CD8-positive, alpha-beta memory T cell (primary cell): Measurements from ENCODE around the gene LMX1B. TPM values are rescaled to one million over a fixed set of nuclear protein-coding genes. Genes with fewer than 3 reads are reported as not detected.

Experiments used
- CTCF ChIA-PET: fragments of 350-600 bp; sonication (Branson Sonifier 250); formaldehyde crosslinking; loops from one replicate; lab custom pipeline; 2021; ENCODE audit warnings: antibody characterized with exemption; lab: Charles Lee
- POLR2A ChIA-PET: fragments of 350-600 bp; sonication (Branson Sonifier 250); formaldehyde crosslinking; loops from one replicate; lab custom pipeline; 2021; ENCODE audit warnings: antibody characterized with exemption; lab: Charles Lee
- DNase-seq, 5 donors: peaks; one replicate each; pipeline versions ENCODE4 v3.0.0 to v3.0.0-alpha.2; 2020 to 2022; ENCODE audit warnings: mixed read lengths in 1 of 5
- H3K27ac ChIP-seq: one replicate; pipeline ENCODE4 v1.7.0; 2013; ENCODE audit warnings: low read depth, mild to moderate bottlenecking, low read length, moderate library complexity
- H3K27me3 ChIP-seq: 2 replicates; pipeline ENCODE4 v1.7.0; 2013; ENCODE audit warnings: low read length, mild to moderate bottlenecking; ENCODE audit not compliant: insufficient read depth, poor library complexity, severe bottlenecking
- H3K36me3 ChIP-seq: 2 replicates; pipeline ENCODE4 v1.7.0; 2013; ENCODE audit warnings: mild to moderate bottlenecking, low read length, moderate library complexity; ENCODE audit not compliant: insufficient read depth
- H3K4me1 ChIP-seq: 2 replicates; pipeline ENCODE4 v1.7.0; 2013; ENCODE audit warnings: mild to moderate bottlenecking, low read length, moderate library complexity; ENCODE audit not compliant: insufficient read depth
- H3K4me3 ChIP-seq: 2 replicates; pipeline ENCODE4 v1.7.0; 2013; ENCODE audit warnings: mild to moderate bottlenecking, low read length
- H3K9me3 ChIP-seq: 2 replicates; pipeline ENCODE4 v1.7.0; 2013; ENCODE audit warnings: mild to moderate bottlenecking, low read length
- H3K27ac Mint-ChIP-seq, 8 donors: one replicate each; pipeline ENCODE4 v1.8.0; 2020 to 2021; ENCODE audit warnings: mixed read lengths in 8 of 8, mild to moderate bottlenecking in 6 of 8, inconsistent platforms in 3 of 8, moderate library complexity in 3 of 8
- H3K27me3 Mint-ChIP-seq, 2 donors: one replicate each; pipeline ENCODE4 v1.8.0; 2020 to 2021; ENCODE audit warnings: mixed read lengths in 2 of 2, mild to moderate bottlenecking in 1 of 2, moderate library complexity in 1 of 2
- H3K36me3 Mint-ChIP-seq, 3 donors: one replicate each; pipeline ENCODE4 v1.8.0; 2020 to 2021; ENCODE audit warnings: mixed read lengths in 3 of 3, inconsistent platforms in 1 of 3, mild to moderate bottlenecking in 1 of 3
- H3K4me1 Mint-ChIP-seq, 3 donors: one replicate each; pipeline ENCODE4 v1.8.0; 2020 to 2021; ENCODE audit warnings: mixed read lengths in 3 of 3, inconsistent platforms in 1 of 3, mild to moderate bottlenecking in 1 of 3
- H3K4me3 Mint-ChIP-seq, 7 donors: one replicate each; pipeline ENCODE4 v1.8.0; 2020 to 2021; ENCODE audit warnings: mixed read lengths in 7 of 7, mild to moderate bottlenecking in 6 of 7, moderate library complexity in 4 of 7, inconsistent platforms in 2 of 7
- H3K9me3 Mint-ChIP-seq, 5 donors: one replicate each; pipeline ENCODE4 v1.8.0; 2020 to 2022; ENCODE audit warnings: mixed read lengths in 5 of 5, mild to moderate bottlenecking in 3 of 5, moderate library complexity in 2 of 5, inconsistent platforms in 1 of 5
- polyA plus RNA-seq: library from polyadenylated mRNA; unstranded; fragments of 300-500 nt; fragmentation: Illumina TruSeq; gene quantifications from one replicate; pipeline ENCODE4 v1.2.3, GENCODE V29; 2021
- total RNA-seq, 2 experiments: library from RNA; stranded (reverse); gene quantifications; one replicate each; pipeline ENCODE4 v1.2.3, GENCODE V29; 2021

The LMX1B gene
- total and polyA plus RNA-seq, 3 experiments from 2014 or later = not detected

DNA sequence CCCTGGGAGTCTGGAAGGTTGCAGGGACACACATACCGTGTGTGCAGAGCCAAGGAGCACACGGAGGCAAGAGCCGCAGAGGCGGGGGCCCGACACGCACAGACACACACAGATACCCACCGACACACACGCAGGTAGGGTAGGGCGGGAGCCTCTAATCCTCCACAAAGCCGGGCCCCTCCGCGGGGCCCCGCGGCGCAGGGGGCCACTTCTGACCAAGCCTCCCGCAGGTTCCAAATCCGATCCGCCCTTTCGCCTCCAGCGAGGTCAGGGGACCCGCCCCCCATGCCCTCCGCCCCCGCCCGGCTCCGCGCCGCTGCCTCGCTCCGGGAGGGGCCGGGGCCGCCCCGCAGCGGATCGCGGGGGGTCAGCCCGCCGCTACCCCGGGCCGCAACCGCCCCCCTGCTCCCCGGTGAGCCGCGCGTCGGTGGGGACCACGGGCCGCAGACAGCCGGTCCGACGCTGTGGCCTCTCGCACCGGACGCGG lies 1.4 kb upstream of the LMX1B start:
- Mint-ChIP-seq H3K9me3 (no peaks in the 10 kb centered on the region), H3K4me1 (peaks cover 16 to 35% (median 18%) of the 10 kb centered on the region in 3 donors), H3K27ac (peak overlapping the region in 2 of 8 donors; percentile 1 to 30), H3K36me3 (no peaks in the 10 kb centered on the region), H3K4me3 (peak overlapping the region; percentile 33 to 73 (median 68)), H3K27me3 (peaks cover 62 to 64% of the 10 kb centered on the region in 2 donors)
- Histone ChIP-seq H3K27me3 (peaks cover 37% of the 10 kb centered on the region), H3K4me3 (peak overlapping the region; percentile 45), H3K9me3 (no peaks in the 10 kb centered on the region), H3K4me1 (peaks cover 18% of the 10 kb centered on the region), H3K36me3 (no peaks in the 10 kb centered on the region), H3K27ac (no peak overlapping the region)
- ChIA-PET CTCF (no interaction called here), POLR2A (no interaction called here)
- no peak for DNase-seq

DNA sequence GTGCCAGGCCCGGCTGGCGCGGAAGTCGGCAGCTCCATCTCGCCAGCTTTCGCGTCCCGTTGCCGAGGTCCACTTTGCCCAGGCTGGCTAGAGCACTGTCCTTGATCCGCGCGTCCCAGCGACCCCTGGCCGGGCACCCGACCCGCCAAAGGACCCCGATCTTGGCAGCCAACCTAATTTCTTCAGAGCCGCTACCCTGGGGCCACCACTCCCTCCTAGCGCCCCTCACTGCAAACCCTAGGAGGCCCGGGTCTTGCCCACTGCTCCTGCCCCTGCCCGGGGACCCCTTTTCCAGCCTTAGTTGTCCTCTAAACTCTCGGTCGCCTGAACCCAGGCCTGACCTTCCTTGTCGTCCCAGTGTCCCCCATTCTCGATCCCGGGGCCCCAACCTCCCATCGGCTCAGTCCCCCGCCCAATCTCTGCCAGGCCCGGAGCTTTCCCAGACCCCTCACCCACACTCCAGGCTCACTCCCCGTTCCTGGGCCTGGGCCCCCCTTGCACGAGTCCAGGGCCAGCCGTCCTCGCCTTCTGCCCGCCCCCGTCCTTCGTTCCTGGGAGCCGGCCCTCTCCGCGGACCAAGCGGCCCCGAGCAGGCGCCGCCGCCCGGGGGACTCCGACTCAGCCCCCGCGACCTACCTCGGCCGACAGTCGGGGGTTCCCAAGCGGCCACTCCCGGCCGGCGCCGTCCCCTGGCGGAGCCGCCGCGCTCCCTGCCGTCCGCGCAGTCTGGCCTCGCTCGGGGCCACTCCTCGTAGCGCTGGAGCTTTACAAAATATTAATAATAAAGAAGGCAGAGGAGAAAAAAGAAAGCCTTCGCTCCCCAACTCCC lies 701 bp upstream of the LMX1B start:
- peaks cover 62 to 63% of the 10 kb centered on the region in 2 donors for H3K27me3 Mint-ChIP-seq

DNA sequence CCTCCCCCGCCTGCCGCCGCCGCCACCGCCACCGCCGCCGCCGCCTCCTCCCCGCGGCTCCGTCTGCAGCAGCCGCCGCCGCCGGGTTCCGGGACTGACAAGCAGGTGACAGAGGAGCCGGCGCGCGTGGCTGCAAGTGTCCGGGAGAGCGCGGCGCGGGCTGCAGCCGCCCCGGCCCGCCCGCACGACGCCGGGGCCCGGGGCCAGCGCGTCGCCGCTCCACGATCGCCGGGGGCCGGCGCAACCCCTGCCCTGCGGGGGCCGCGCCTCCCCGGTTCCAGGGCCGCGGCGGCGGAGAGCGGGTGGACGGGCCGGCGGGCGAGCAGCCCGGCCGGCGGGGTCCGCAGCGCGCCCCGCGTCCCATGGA lies 343 bp downstream of the LMX1B start:
- CTCF ChIA-PET = no interaction called here
- H3K9me3 Mint-ChIP-seq = no peaks in the 10 kb centered on the region
- Histone ChIP-seq H3K27ac (no peak overlapping the region), H3K4me1 (peaks cover 18% of the 10 kb centered on the region), H3K27me3 (peaks cover 45% of the 10 kb centered on the region), H3K4me3 (no peak overlapping the region), H3K36me3 (no peaks in the 10 kb centered on the region), H3K9me3 (no peaks in the 10 kb centered on the region)
- no peak for DNase-seq
- POLR2A ChIA-PET = interaction anchor here (0.6 kb wide), 1 partner anchor 64 kb away, joined by 6 read pairs; no protein-coding TSS in a partner anchor
- peak overlapping the region in 2 of 7 donors; percentile 70 to 72 for H3K4me3 Mint-ChIP-seq
- peaks cover 20 to 39% (median 26%) of the 10 kb centered on the region in 3 donors for H3K4me1 Mint-ChIP-seq
- no peaks in the 10 kb centered on the region for H3K36me3 Mint-ChIP-seq
- H3K27me3 Mint-ChIP-seq = peaks cover 60 to 61% of the 10 kb centered on the region in 2 donors
- H3K27ac Mint-ChIP-seq = no peak overlapping the region

More for the DNA sequence above, 701 bp upstream of the LMX1B start:
- ChIA-PET CTCF (no interaction called here), POLR2A (no interaction called here)
- no peaks in the 10 kb centered on the region for H3K9me3 Mint-ChIP-seq
- H3K4me1 Mint-ChIP-seq = peaks cover 16 to 34% (median 19%) of the 10 kb centered on the region in 3 donors
- no peaks in the 10 kb centered on the region for H3K36me3 Mint-ChIP-seq
- H3K27me3 ChIP-seq = peaks cover 38% of the 10 kb centered on the region
- DNase-seq = no peak
- peaks cover 18% of the 10 kb centered on the region for H3K4me1 ChIP-seq
- no peaks in the 10 kb centered on the region for H3K36me3 ChIP-seq
- no peaks in the 10 kb centered on the region for H3K9me3 ChIP-seq
- H3K27ac ChIP-seq = no peak overlapping the region
- H3K4me3 ChIP-seq = no peak overlapping the region
- peak overlapping the region in 2 of 8 donors; percentile 17 to 93 for H3K27ac Mint-ChIP-seq
- H3K4me3 Mint-ChIP-seq = peak overlapping the region; percentile 69 to 87 (median 77)

DNA sequence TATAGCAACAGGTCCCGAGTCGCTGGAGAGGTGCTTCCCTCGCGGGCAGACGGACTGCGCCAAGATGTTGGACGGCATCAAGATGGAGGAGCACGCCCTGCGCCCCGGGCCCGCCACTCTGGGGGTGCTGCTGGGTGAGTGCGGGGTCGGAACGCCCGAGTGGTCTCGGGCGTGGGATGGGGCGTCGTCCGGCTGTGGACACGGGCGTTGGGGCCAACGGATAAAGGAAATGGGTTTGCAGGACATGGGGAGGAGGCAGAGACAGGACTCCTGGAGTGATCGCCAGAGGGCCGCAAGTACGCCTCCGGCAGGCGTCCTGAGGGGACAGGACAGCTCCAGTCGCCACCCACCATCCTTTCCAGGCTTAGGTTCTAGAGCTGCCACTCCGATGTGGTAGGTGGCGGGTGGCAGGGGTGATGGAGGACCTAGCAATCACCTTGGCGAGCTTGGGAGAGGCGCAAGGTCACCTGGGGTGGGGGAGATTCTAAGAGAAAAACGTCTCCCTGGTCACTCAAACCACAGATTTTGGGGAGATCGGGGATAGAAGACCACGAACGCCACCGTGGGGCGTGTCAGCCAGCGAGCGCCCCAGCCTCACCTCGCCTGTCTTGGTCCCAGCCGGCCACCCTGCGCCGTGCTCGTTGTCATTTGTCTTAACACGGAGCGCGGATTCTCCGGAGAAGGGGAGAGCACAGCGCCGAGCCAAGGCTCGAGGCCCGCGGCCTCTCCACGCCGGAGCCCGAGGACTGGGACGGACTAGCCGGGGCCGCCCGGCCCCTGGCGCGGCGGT lies 922 bp downstream of the LMX1B start:
- peaks cover 60% of the 10 kb centered on the region in 2 donors for H3K27me3 Mint-ChIP-seq
- CTCF ChIA-PET = no interaction called here

DNA sequence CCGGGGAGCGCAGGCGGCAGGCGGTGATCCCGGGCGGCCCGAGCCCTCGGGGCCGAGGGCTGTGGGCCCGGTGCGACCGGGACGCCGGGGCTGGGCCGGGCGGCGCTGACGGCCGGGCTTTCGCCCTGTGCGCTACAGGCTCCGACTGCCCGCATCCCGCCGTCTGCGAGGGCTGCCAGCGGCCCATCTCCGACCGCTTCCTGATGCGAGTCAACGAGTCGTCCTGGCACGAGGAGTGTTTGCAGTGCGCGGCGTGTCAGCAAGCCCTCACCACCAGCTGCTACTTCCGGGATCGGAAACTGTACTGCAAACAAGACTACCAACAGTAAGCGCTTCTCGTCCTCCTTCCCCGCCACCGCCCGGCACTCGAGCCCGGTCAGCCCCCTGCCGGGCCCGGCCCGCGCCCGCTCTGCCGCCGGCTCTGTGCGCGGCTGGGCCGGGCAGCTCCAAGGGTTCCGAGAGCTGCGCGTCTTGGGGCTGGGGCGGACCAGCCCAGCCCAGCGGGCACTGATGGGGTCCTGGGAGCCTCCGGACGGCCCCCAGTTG lies 1.6 kb downstream of the LMX1B start:
- H3K4me3 Mint-ChIP-seq = peak overlapping the region in 1 of 7 donors; percentile 29
- POLR2A ChIA-PET = no interaction called here
- H3K27me3 Mint-ChIP-seq = peaks cover 62% of the 10 kb centered on the region in 2 donors
- H3K27ac ChIP-seq = no peak overlapping the region
- H3K27me3 ChIP-seq = peaks cover 45% of the 10 kb centered on the region
- no peaks in the 10 kb centered on the region for H3K36me3 Mint-ChIP-seq
- H3K9me3 Mint-ChIP-seq = no peaks in the 10 kb centered on the region
- no peaks in the 10 kb centered on the region for H3K9me3 ChIP-seq
- CTCF ChIA-PET = no interaction called here
- H3K27ac Mint-ChIP-seq = no peak overlapping the region
- H3K4me1 Mint-ChIP-seq = peaks cover 20 to 42% (median 26%) of the 10 kb centered on the region in 3 donors
- no peaks in the 10 kb centered on the region for H3K36me3 ChIP-seq
- H3K4me3 ChIP-seq = no peak overlapping the region
- H3K4me1 ChIP-seq = peaks cover 18% of the 10 kb centered on the region
- DNase-seq = peak in 1 of 5 donors; percentile 19

More for the DNA sequence above, 922 bp downstream of the LMX1B start:
- H3K36me3 ChIP-seq = no peaks in the 10 kb centered on the region
- no peaks in the 10 kb centered on the region for H3K9me3 Mint-ChIP-seq
- H3K4me1 Mint-ChIP-seq = peaks cover 20 to 42% (median 26%) of the 10 kb centered on the region in 3 donors
- peaks cover 44% of the 10 kb centered on the region for H3K27me3 ChIP-seq
- no peak overlapping the region for H3K27ac ChIP-seq
- peak overlapping the region in 2 of 8 donors; percentile 36 to 65 for H3K27ac Mint-ChIP-seq
- H3K4me3 Mint-ChIP-seq = peak overlapping the region; percentile 70 to 86 (median 74)
- no peak for DNase-seq
- POLR2A ChIA-PET = no interaction called here
- no peak overlapping the region for H3K4me3 ChIP-seq
- no peaks in the 10 kb centered on the region for H3K9me3 ChIP-seq
- H3K36me3 Mint-ChIP-seq = no peaks in the 10 kb centered on the region
- peaks cover 18% of the 10 kb centered on the region for H3K4me1 ChIP-seq

DNA sequence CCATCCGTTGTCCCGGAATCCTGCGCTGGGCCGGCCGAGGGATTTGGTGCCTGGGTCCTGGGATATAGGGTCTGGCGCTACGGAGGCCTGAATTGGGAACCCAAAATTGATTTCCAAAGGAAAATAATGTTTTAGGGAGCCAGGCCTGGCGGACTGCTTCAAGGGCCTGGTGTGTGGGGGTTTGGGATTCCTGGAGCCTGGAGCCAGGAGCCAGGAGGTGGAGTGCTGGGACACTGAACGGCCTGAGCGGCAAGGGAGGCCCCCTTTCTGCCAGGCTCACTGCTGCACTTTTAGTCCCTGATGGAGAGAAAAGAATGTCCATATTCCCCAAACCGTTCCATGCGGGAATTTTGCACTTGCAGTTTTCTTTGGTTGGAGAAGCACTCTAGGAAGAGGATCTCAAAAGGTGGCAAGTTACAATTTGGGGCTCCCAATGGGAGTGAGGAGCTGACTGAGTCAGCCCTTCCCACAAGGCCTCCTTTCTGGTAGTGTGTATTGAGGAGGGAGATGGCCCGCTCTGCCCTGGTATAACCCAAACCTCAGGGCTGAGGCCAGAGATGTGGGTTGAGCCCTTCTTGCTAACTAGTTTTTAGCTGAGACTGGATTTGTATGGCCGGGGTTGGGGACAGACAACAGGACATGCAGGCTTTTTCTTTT lies 2.2 kb downstream of the LMX1B start:
- POLR2A ChIA-PET = no interaction called here

DNA sequence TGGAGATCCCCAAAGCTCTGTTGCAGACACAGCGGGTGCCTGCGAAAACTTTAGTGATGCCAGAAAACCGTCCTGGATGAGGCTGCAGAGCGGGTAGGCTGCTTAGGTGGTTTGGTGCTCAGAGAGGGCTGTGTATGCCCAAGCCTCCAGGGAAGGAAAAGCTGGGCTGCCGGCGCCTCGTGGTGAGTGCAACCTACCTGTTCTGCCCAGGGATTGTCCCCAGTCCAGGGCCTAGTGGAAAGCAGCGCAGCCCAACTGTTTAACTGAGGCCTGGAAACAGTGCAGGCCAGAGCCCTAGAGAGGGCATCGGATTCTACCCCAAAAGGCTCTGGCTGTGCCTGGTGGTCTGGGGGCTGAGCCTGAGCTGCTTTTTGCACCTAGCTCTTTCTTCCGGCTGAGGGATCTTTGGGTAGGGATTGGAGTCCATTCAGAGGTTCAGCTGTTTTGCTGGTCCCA lies 2.8 kb downstream of the LMX1B start:
- Histone ChIP-seq H3K9me3 (no peaks in the 10 kb centered on the region), H3K36me3 (no peaks in the 10 kb centered on the region), H3K27me3 (peaks cover 41% of the 10 kb centered on the region), H3K4me3 (no peak overlapping the region), H3K4me1 (peaks cover 14% of the 10 kb centered on the region), H3K27ac (no peak overlapping the region)
- ChIA-PET POLR2A (no interaction called here), CTCF (no interaction called here)
- peak overlapping the region in 1 of 8 donors; percentile 30 for H3K27ac Mint-ChIP-seq
- H3K4me3 Mint-ChIP-seq = peak overlapping the region in 3 of 7 donors; percentile 37 to 47 (median 38)
- H3K9me3 Mint-ChIP-seq = no peaks in the 10 kb centered on the region
- no peaks in the 10 kb centered on the region for H3K36me3 Mint-ChIP-seq
- H3K27me3 Mint-ChIP-seq = peaks cover 65% of the 10 kb centered on the region in 2 donors
- H3K4me1 Mint-ChIP-seq = peaks cover 16 to 35% (median 19%) of the 10 kb centered on the region in 3 donors
- no peak for DNase-seq

More for the DNA sequence above, 2.2 kb downstream of the LMX1B start:
- H3K27me3 ChIP-seq = peaks cover 46% of the 10 kb centered on the region
- Mint-ChIP-seq H3K36me3 (no peaks in the 10 kb centered on the region), H3K4me3 (peak overlapping the region in 5 of 7 donors; percentile 15 to 48 (median 23)), H3K9me3 (no peaks in the 10 kb centered on the region), H3K4me1 (peaks cover 20 to 40% (median 25%) of the 10 kb centered on the region in 3 donors), H3K27ac (no peak overlapping the region), H3K27me3 (peaks cover 63 to 65% of the 10 kb centered on the region in 2 donors)
- H3K4me1 ChIP-seq = peaks cover 18% of the 10 kb centered on the region
- no peak overlapping the region for H3K27ac ChIP-seq
- no peaks in the 10 kb centered on the region for H3K36me3 ChIP-seq
- H3K9me3 ChIP-seq = no peaks in the 10 kb centered on the region
- no peak overlapping the region for H3K4me3 ChIP-seq
- CTCF ChIA-PET = no interaction called here
- DNase-seq = no peak
